K562 (cell line): ENCODE results near the gene FMN1. TPM values are rescaled to one million over a fixed set of nuclear protein-coding genes. Genes with fewer than 3 reads are reported as not detected.

ENCODE experiments used
- BRF1 ChIP-seq: IDR thresholded peaks from 3 replicates; pipeline ENCODE4 v1.6.1; 2011; ENCODE audit warnings: borderline replicate concordance, mild to moderate bottlenecking; ENCODE audit not compliant: insufficient read length; ENCODE audit errors: extremely low read depth
- DEAF1 ChIP-seq: fragments of 450-650 bp; formaldehyde crosslinking; IDR thresholded peaks from 2 replicates; pipeline ENCODE4 v1.4.0; 2020; ENCODE audit warnings: mild to moderate bottlenecking, moderate library complexity
- RBM34 ChIP-seq: fragments of 200-400 bp; formaldehyde crosslinking; IDR thresholded peaks from 2 replicates; pipeline ENCODE4 v1.6.1; 2018; ENCODE audit warnings: low read length, borderline replicate concordance; ENCODE audit not compliant: insufficient read depth
- ZNF274 ChIP-seq: IDR thresholded peaks from 2 replicates; pipeline ENCODE4 v1.6.1; 2011; ENCODE audit warnings: low read depth, mild to moderate bottlenecking, low read length, moderate library complexity, borderline replicate concordance
- ZNF407 ChIP-seq: fragments of 450-650 bp; IDR thresholded peaks from 2 replicates; pipeline ENCODE4 v1.6.1; 2016; ENCODE audit warnings: low read depth
- ZNF592 ChIP-seq: fragments of 450-650 bp; IDR thresholded peaks from 2 replicates; pipeline ENCODE4 v1.6.1; 2017; ENCODE audit warnings: antibody characterized with exemption, mild to moderate bottlenecking
- polyA plus RNA-seq, 8 experiments: library from polyadenylated mRNA; depleted of rRNA in 4 of 8; stranded (reverse) in 5 of 8; unstranded in 3 of 8; fragments of >200 nt; fragmentation: Nextera tagmentation in 2 of 8; fragmentation: Illumina TruSeq in 1 of 8; extraction: Ambion mirVana in 2 of 8; extraction: Trizol in 1 of 8; gene quantifications; 2 replicates each; pipeline versions ENCODE4 v1.2.1 to v1.2.3, GENCODE V29; 2011 to 2014; ENCODE audit warnings: inconsistent platforms in 1 of 8, missing spikeins in 1 of 8
- total RNA-seq, 7 experiments: library from RNA; depleted of rRNA in 6 of 7; stranded (reverse); fragments of >200 nt in 6 of 7; fragmentation: Illumina TruSeq in 2 of 7; extraction: Trizol in 2 of 7; gene quantifications; 2 replicates each; pipeline versions ENCODE4 v1.2.1 to v1.2.3, GENCODE V29; 2011 to 2021; ENCODE audit warnings: low replicate concordance in 1 of 7

Gene FMN1
- total and polyA plus RNA-seq, 9 of the 15 experiments (the other 6 are each of a cell fraction or from before 2014, with no cell fraction given), result 0.03 to 0.07 (median 0.04) TPM; not detected in 6

GRCh38 chr15:32983679-32984078 lies 210.8 kb downstream of the FMN1 start (continued):
- TF ChIP-seq RBM34 (no peak), BRF1 (no peak), DEAF1 (CRISPR knock-in tag) (no peak), ZNF592 (no peak), ZNF274 (no peak), ZNF407 (no peak)
